ENCODE results near the gene SP7. TPM values are rescaled to one million over a fixed set of nuclear protein-coding genes. Genes with fewer than 3 reads are reported as not detected.

The SP7 gene
- not detected in 2 replicates for total RNA-seq (2014; rRNA removed; shearing (Covaris generic); ENCODE audit: low replicate concordance)

- H3K4me1 ChIP-seq (ENCODE audit: low read length) = peaks cover 8% of the 10 kb centered on the region
- H3K9ac ChIP-seq (ENCODE audit: low read length) = peak within 1 kb of the TSS; percentile 9; the same call in 1 of the 2 replicates
- no peak for DNase-seq
- no peaks in the 10 kb centered on the region for H3K9me2 ChIP-seq (replicated peaks; ENCODE audit: insufficient read depth, low read length)
- no peak within 1 kb of the TSS for H3K4me2 ChIP-seq (ENCODE audit: low read depth, low read length, poor library complexity, severe bottlenecking)
- 0 out of 2 replicates have a peak within 1 kb of the TSS, but pooled peaks have one; percentile 5 for H2AFZ ChIP-seq (ENCODE audit: low read length)
- no peaks in the 10 kb centered on the region for H4K20me1 ChIP-seq (ENCODE audit: insufficient read depth, low read depth, low read length)
- no peaks in the 10 kb centered on the region for H3K27me3 ChIP-seq (ENCODE audit: low read length)
- H3K79me2 ChIP-seq (ENCODE audit: low read length) = no peaks in the 10 kb centered on the region
- no peak within 1 kb of the TSS for H3K4me3 ChIP-seq (ENCODE audit: low read length)
- H3K36me3 ChIP-seq (ENCODE audit: insufficient read depth, low read length) = no peaks in the 10 kb centered on the region
- no peak within 1 kb of the TSS for H3K27ac ChIP-seq (ENCODE audit: low read length)
- H3K9me3 ChIP-seq (ENCODE audit: low read length) = no peaks in the 10 kb centered on the region
These were observed at the start of gene SP7 for GRCh38 chr12:53336181-53336681. Gene SP7, minus strand, starts transcription at chr12:53336354. Its CDS starts 708 bp downstream, at chr12:53335646.

GRCh38 chr12:53383258-53383657 lies 47.1 kb upstream of the SP7 start:
- H3K4me3 ChIP-seq (ENCODE audit: low read length) = no peak overlapping the region
- H2AFZ ChIP-seq (ENCODE audit: low read length) = no peak overlapping the region
- H3K79me2 ChIP-seq (ENCODE audit: low read length) = peaks cover 64% of the 10 kb centered on the region
- H3K4me2 ChIP-seq (ENCODE audit: low read depth, low read length, poor library complexity, severe bottlenecking) = peak overlapping the region; percentile 4
- no peak overlapping the region for H3K27ac ChIP-seq (ENCODE audit: low read length)
- H3K9me3 ChIP-seq (ENCODE audit: low read length) = no peaks in the 10 kb centered on the region
- peaks cover 62% of the 10 kb centered on the region for H3K4me1 ChIP-seq (ENCODE audit: low read length)
- H3K9me2 ChIP-seq (replicated peaks; ENCODE audit: insufficient read depth, low read length) = no peaks in the 10 kb centered on the region
- H3K36me3 ChIP-seq (ENCODE audit: insufficient read depth, low read length) = peaks cover 12% of the 10 kb centered on the region
- DNase-seq = no peak
- peak overlapping the region; percentile 5; the same call in 1 of the 2 replicates for H3K9ac ChIP-seq (ENCODE audit: low read length)
- no peaks in the 10 kb centered on the region for H3K27me3 ChIP-seq (ENCODE audit: low read length)
- H4K20me1 ChIP-seq (ENCODE audit: insufficient read depth, low read depth, low read length) = no peaks in the 10 kb centered on the region

- H3K4me3 ChIP-seq (ENCODE audit: low read length) = peak overlapping the region; percentile 72
- peak overlapping the region; percentile 70 for H3K9ac ChIP-seq (ENCODE audit: low read length)
- peaks cover 51% of the 10 kb centered on the region for H3K79me2 ChIP-seq (ENCODE audit: low read length)
- DNase-seq = peak; percentile 60
- H3K9me2 ChIP-seq (replicated peaks; ENCODE audit: insufficient read depth, low read length) = no peaks in the 10 kb centered on the region
- no peaks in the 10 kb centered on the region for H3K9me3 ChIP-seq (ENCODE audit: low read length)
- H3K4me1 ChIP-seq (ENCODE audit: low read length) = peaks cover 53% of the 10 kb centered on the region
- H2AFZ ChIP-seq (ENCODE audit: low read length) = no peak overlapping the region
- no peaks in the 10 kb centered on the region for H3K27me3 ChIP-seq (ENCODE audit: low read length)
- H3K36me3 ChIP-seq (ENCODE audit: insufficient read depth, low read length) = peaks cover 12% of the 10 kb centered on the region
- H3K27ac ChIP-seq (ENCODE audit: low read length) = peak overlapping the region; percentile 27; the same call in 1 of the 2 replicates
- no peaks in the 10 kb centered on the region for H4K20me1 ChIP-seq (ENCODE audit: insufficient read depth, low read depth, low read length)
- peak overlapping the region; percentile 88 for H3K4me2 ChIP-seq (ENCODE audit: low read depth, low read length, poor library complexity, severe bottlenecking)
These were observed 45.8 kb upstream of the SP7 start for GRCh38 chr12:53381731-53382630.

GRCh38 chr12:53380794-53381730 lies 44.9 kb upstream of the SP7 start:
- Histone ChIP-seq H4K20me1 (ENCODE audit: insufficient read depth, low read depth, low read length) (no peaks in the 10 kb centered on the region), H3K27me3 (ENCODE audit: low read length) (no peaks in the 10 kb centered on the region), H3K27ac (ENCODE audit: low read length) (peak overlapping the region; percentile 27; the same call in 1 of the 2 replicates), H3K4me3 (ENCODE audit: low read length) (peak overlapping the region; percentile 72), H3K79me2 (ENCODE audit: low read length) (peaks cover 42% of the 10 kb centered on the region), H2AFZ (ENCODE audit: low read length) (no peak overlapping the region), H3K9me2 (replicated peaks; ENCODE audit: insufficient read depth, low read length) (no peaks in the 10 kb centered on the region), H3K36me3 (ENCODE audit: insufficient read depth, low read length) (peaks cover 12% of the 10 kb centered on the region), H3K9me3 (ENCODE audit: low read length) (no peaks in the 10 kb centered on the region), H3K4me1 (ENCODE audit: low read length) (peaks cover 44% of the 10 kb centered on the region), H3K9ac (ENCODE audit: low read length) (peak overlapping the region; percentile 70), H3K4me2 (ENCODE audit: low read depth, low read length, poor library complexity, severe bottlenecking) (peak overlapping the region; percentile 88)
- no peak for DNase-seq

GRCh38 chr12:53380104-53380793 lies 44.1 kb upstream of the SP7 start, which contains the start of gene SP1:
Gene SP1, plus strand, starts transcription at chr12:53380176. Its CDS starts 116 bp downstream, at chr12:53380292.
- peak within 1 kb of the TSS; percentile 94 for H3K9ac ChIP-seq (ENCODE audit: low read length)
- H3K36me3 ChIP-seq (ENCODE audit: insufficient read depth, low read length) = peaks cover 12% of the 10 kb centered on the region
- H3K9me3 ChIP-seq (ENCODE audit: low read length) = no peaks in the 10 kb centered on the region
- H4K20me1 ChIP-seq (ENCODE audit: insufficient read depth, low read depth, low read length) = no peaks in the 10 kb centered on the region
- H3K79me2 ChIP-seq (ENCODE audit: low read length) = peaks cover 38% of the 10 kb centered on the region
- peak within 1 kb of the TSS; percentile 88 for H3K4me2 ChIP-seq (ENCODE audit: low read depth, low read length, poor library complexity, severe bottlenecking)
- H3K27me3 ChIP-seq (ENCODE audit: low read length) = no peaks in the 10 kb centered on the region
- no peaks in the 10 kb centered on the region for H3K9me2 ChIP-seq (replicated peaks; ENCODE audit: insufficient read depth, low read length)
- no peak within 1 kb of the TSS for H2AFZ ChIP-seq (ENCODE audit: low read length)
- DNase-seq = peak; percentile 97
- H3K4me3 ChIP-seq (ENCODE audit: low read length) = peak within 1 kb of the TSS; percentile 72
- peaks cover 40% of the 10 kb centered on the region for H3K4me1 ChIP-seq (ENCODE audit: low read length)
- peak within 1 kb of the TSS; percentile 86 for H3K27ac ChIP-seq (ENCODE audit: low read length)

- Histone ChIP-seq H3K9ac (ENCODE audit: low read length) (peak overlapping the region; percentile 76), H2AFZ (ENCODE audit: low read length) (no peak overlapping the region)
These were observed 43.4 kb upstream of the SP7 start for GRCh38 chr12:53379389-53380103.

More at GRCh38 chr12:53379389-53380103, 43.4 kb upstream of the SP7 start:
- DNase-seq = peak; percentile 100
- no peaks in the 10 kb centered on the region for H3K9me2 ChIP-seq (replicated peaks; ENCODE audit: insufficient read depth, low read length)
- peak overlapping the region; percentile 84 for H3K4me2 ChIP-seq (ENCODE audit: low read depth, low read length, poor library complexity, severe bottlenecking)
- no peaks in the 10 kb centered on the region for H3K27me3 ChIP-seq (ENCODE audit: low read length)
- peak overlapping the region; percentile 71 for H3K4me3 ChIP-seq (ENCODE audit: low read length)
- H3K79me2 ChIP-seq (ENCODE audit: low read length) = peaks cover 36% of the 10 kb centered on the region
- peak overlapping the region; percentile 86 for H3K27ac ChIP-seq (ENCODE audit: low read length)
- no peaks in the 10 kb centered on the region for H4K20me1 ChIP-seq (ENCODE audit: insufficient read depth, low read depth, low read length)
- H3K36me3 ChIP-seq (ENCODE audit: insufficient read depth, low read length) = peaks cover 12% of the 10 kb centered on the region
- no peaks in the 10 kb centered on the region for H3K9me3 ChIP-seq (ENCODE audit: low read length)
- peaks cover 40% of the 10 kb centered on the region for H3K4me1 ChIP-seq (ENCODE audit: low read length)
